ENCODE data around the gene RAB3GAP1.

- no peak for TF ChIP-seq CTCF (IDR thresholded peaks at IDR 0.05)
- TF ChIP-seq EZH2 (IDR thresholded peaks at IDR 0.05) = no peak
Measured at GRCh38 chr2:135169900-135170753, 118.0 kb downstream of the RAB3GAP1 start.
